Chondrocyte (in vitro differentiated cells): ENCODE results near the gene CLMN. TPM values are rescaled to one million over a fixed set of nuclear protein-coding genes. Genes with fewer than 3 reads are reported as not detected.

Experiments used
- DNase-seq: peaks from one replicate; pipeline ENCODE4 v3.0.0; 2021; ENCODE audit warnings: mixed read lengths, low spot score
- H3K27ac Mint-ChIP-seq: one replicate; pipeline ENCODE4 v1.8.0; 2021; ENCODE audit warnings: mild to moderate bottlenecking, moderate library complexity, mixed read lengths; ENCODE audit not compliant: unreplicated experiment
- H3K27me3 Mint-ChIP-seq: 2 replicates; pipeline ENCODE4 v1.8.0; 2021; ENCODE audit warnings: low read depth, mixed read lengths
- H3K36me3 Mint-ChIP-seq: 2 replicates; pipeline ENCODE4 v1.8.0; 2021; ENCODE audit warnings: low read depth, mixed read lengths
- H3K4me1 Mint-ChIP-seq: 2 replicates; pipeline ENCODE4 v1.8.0; 2021; ENCODE audit warnings: low read depth, mild to moderate bottlenecking, mixed read lengths
- H3K4me3 Mint-ChIP-seq: one replicate; pipeline ENCODE4 v1.8.0; 2021; ENCODE audit warnings: mild to moderate bottlenecking, moderate library complexity, mixed read lengths; ENCODE audit not compliant: unreplicated experiment
- H3K9me3 Mint-ChIP-seq: 2 replicates; pipeline ENCODE4 v1.8.0; 2021; ENCODE audit warnings: low read depth, mixed read lengths
- total RNA-seq: library from RNA; stranded (reverse); gene quantifications from 3 replicates; pipeline ENCODE4 v1.2.1, GENCODE V29; 2021
- TF ChIP-seq, protein P1 (sequence below): fragments of 200-600 bp; sonication (generic); IDR thresholded peaks from 2 replicates; pipeline ENCODE4 v1.5.0; 2021; ENCODE audit warnings: antibody characterized with exemption, mild to moderate bottlenecking, moderate library complexity

Gene CLMN
- total RNA-seq, 1 donor from 2014 or later, result 7.3 TPM

- Mint-ChIP-seq H3K27ac (no peak overlapping the region), H3K4me1 (no peaks in the 10 kb centered on the region), H3K9me3 (no peaks in the 10 kb centered on the region), H3K27me3 (peaks cover 5% of the 10 kb centered on the region), H3K4me3 (no peak overlapping the region), H3K36me3 (peaks cover 3% of the 10 kb centered on the region)
- DNase-seq, result no peak
- TF ChIP-seq, protein P1, sequence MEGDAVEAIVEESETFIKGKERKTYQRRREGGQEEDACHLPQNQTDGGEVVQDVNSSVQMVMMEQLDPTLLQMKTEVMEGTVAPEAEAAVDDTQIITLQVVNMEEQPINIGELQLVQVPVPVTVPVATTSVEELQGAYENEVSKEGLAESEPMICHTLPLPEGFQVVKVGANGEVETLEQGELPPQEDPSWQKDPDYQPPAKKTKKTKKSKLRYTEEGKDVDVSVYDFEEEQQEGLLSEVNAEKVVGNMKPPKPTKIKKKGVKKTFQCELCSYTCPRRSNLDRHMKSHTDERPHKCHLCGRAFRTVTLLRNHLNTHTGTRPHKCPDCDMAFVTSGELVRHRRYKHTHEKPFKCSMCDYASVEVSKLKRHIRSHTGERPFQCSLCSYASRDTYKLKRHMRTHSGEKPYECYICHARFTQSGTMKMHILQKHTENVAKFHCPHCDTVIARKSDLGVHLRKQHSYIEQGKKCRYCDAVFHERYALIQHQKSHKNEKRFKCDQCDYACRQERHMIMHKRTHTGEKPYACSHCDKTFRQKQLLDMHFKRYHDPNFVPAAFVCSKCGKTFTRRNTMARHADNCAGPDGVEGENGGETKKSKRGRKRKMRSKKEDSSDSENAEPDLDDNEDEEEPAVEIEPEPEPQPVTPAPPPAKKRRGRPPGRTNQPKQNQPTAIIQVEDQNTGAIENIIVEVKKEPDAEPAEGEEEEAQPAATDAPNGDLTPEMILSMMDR, result no peak
Observed at GRCh38 chr14:95331708-95332408, 12.2 kb upstream of the CLMN start.

- no peak overlapping the region for H3K4me3 Mint-ChIP-seq
- no peak overlapping the region for H3K27ac Mint-ChIP-seq
- no peaks in the 10 kb centered on the region for H3K4me1 Mint-ChIP-seq
- no peak for DNase-seq
- H3K9me3 Mint-ChIP-seq, result no peaks in the 10 kb centered on the region
- peaks cover 3% of the 10 kb centered on the region for H3K36me3 Mint-ChIP-seq
- TF ChIP-seq, protein P1, result no peak
- peaks cover 3% of the 10 kb centered on the region for H3K27me3 Mint-ChIP-seq
Observed at GRCh38 chr14:95330591-95331370, 11.1 kb upstream of the CLMN start.

GRCh38 chr14:95329941-95330340 lies 10.2 kb upstream of the CLMN start:
- Mint-ChIP-seq H3K9me3 (no peaks in the 10 kb centered on the region), H3K27ac (no peak overlapping the region), H3K36me3 (peaks cover 3% of the 10 kb centered on the region), H3K27me3 (peaks cover 3% of the 10 kb centered on the region), H3K4me1 (no peaks in the 10 kb centered on the region), H3K4me3 (no peak overlapping the region)
- DNase-seq, result no peak
- TF ChIP-seq, protein P1, result no peak

GRCh38 chr14:95328729-95329503 lies 9.2 kb upstream of the CLMN start:
- Mint-ChIP-seq H3K36me3 (peaks cover 3% of the 10 kb centered on the region), H3K27ac (no peak overlapping the region), H3K9me3 (no peaks in the 10 kb centered on the region), H3K4me1 (no peaks in the 10 kb centered on the region), H3K27me3 (peaks cover 3% of the 10 kb centered on the region), H3K4me3 (no peak overlapping the region)
- TF ChIP-seq, protein P1, result no peak
- DNase-seq, result no peak
